NCI-H524 (cell line): ENCODE measurements around the gene ZFP69.
"Not testable (repeated sequence)": the region's sequence is repeated elsewhere in the genome, so short reads cannot be mapped to it uniquely, and the experiment has no call there.

Experiments used
- DNase-seq, 2 experiments: peaks; one replicate each; lab custom pipeline; 2025; lab: John Stamatoyannopoulos, UW

The ZFP69 gene

DNA sequence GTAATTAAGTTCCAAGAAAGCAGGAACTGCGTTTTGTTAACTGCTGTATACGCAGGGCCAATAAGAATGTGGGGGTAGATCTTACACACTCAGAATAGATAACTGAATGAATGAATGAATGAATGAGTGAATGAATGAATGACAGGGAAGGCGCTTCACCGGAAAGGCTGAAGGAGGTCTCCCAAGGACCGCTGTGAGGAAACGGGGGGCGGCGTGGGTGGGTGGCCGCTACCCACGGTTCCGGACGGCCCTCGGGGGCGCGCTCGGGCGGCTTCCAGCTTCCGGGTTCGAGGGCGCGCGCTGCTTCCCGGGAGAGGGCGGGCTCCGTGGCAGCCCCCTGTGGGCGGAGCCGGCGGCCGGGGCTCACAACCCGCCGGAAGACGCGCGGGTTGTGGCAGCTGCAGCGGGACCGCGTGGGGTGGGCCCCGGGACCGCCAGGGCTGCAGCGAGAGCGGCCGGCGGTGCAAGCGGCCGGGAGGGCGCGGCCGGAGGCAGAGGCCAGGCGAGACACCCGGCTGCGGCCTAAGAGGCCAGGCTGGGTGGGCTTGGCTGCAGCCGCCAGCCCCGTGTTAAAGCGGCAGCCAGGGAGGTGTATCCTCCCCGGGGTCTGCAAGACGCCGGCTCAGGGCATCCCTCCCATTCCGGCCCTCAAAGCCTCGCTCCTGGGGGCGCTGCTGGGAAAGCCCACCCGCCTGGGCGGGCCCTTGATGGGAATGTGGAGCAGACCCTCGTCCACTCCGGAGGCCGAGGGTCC is at the start of gene ZFP69:
Gene ZFP69 (plus strand): TSS at position 367 of the 754 bp plus-strand sequence. CDS start 2,072 bp downstream, outside the sequence.
- DNase-seq: peak; percentile 49 to 78

DNA sequence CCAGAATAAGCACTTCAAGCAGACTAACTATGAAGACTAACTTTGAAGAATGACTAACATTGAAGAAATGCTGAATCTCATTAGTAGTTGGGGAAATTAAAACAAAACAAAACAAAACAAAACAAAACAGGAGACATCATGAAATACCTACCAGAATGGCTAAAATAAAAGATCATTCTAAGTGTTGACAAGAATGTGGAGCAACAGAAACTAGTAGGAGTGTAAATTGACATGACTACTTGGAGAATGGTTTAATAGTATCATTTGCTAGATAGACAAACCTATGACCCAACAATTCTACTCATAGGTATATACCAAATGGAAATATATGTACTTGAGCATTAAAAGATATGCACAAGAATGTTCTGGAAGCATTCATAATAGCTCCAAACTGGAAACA is 45.7 kb upstream of the ZFP69 start:
- DNase-seq: no peak

DNA sequence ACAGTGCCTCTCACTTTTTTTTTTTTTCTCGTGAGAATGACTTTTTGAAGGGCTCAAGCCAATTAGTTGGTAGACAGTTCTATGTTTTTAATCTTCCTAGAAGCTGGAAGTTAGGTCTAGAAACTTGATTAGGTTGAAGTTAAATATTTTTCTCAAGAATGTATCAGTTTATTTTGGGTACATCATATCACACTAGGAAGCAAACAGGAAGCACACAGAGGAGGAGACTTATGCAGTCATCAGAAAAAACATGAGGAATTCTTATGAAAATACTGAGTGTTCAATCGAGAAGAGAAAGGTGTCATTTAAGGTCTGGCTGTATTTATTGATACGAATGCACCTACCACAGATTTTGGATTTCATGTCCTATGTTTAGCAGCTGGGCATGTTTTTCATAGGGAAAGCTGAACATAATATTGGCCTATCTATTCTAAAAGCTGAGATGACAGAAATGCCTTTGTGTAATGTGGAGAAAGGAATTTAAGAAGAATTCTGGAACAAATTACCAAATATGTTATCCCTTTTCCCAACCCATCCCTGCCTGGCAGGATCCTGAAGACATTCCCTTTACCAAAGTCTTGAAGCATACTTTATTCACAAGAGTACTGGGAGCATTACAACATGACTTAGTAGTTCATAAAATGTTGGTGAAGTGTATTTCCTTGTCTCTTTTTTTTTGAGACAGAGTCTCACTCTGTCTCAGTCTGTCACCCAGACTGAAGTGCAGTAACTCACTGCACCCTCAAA is 44.3 kb upstream of the ZFP69 start:
- no peak for DNase-seq

DNA sequence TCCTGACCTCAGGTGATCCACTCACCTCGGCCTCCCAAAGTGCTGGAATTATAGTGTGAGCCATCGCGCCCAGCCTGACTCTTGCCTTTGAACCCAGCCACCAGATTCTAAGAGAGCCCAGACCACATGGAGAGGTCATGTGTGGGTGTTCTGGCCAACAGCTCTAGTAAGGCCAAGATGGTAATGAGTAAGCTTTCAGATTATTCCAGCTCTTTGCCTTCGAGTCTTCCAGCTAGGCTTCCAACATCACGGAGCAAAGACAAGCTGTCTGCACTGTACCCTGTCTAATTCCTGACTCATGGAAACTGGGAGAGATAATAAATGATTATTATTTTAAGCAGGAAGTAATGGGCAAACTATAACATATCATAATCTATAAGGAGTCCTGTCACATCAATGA is 41.6 kb upstream of the ZFP69 start:
- no peak for DNase-seq

DNA sequence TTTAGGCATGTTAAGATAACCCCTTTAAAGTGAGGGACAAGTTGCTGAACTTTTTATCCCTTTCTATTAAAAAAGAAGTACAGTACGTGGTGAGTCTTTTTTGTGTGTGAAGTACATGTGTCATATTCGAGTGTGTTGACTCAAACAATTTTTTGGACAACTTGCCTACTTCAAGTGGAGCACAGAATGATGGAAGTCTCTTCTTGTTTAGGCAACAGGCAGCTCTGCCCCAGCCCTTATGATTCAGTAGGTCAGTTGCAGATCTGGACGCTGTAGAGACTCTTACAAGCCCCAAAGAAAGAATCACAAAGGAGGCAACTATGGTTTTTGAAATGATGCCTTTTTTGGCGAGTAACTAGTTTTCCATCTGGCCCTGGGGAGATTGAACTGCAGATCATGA is 41.2 kb upstream of the ZFP69 start:
- DNase-seq: no peak

DNA sequence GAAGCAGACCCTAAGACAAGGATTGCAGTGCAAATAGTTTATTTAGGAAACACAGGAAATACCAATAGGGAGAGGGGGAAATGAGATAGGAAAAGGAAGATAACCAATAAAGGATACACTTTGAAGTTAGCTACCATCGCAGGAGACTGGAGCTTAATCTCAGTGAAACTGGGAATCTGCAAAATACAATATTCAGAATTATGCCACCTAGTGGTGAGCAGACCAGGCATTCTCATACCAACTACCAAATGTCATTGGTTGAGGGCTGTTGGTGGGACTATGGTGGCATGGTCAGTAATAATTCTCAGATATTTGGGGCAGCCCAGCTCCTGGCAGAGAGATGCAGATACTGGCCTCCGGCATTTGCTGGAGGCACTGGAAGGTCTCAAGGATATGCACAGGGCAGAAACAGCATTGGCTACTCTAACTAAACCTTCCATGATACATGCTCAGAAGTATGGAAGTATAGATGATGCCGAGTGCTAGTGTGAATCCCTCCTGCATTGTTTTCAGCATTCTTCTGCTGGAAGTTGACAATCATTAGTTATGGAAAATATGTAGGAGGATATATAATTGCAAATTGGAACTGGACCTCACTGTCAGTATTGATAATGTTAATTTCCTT is 38.6 kb upstream of the ZFP69 start:
- peak in 1 of 2 experiments; percentile 38 for DNase-seq

DNA sequence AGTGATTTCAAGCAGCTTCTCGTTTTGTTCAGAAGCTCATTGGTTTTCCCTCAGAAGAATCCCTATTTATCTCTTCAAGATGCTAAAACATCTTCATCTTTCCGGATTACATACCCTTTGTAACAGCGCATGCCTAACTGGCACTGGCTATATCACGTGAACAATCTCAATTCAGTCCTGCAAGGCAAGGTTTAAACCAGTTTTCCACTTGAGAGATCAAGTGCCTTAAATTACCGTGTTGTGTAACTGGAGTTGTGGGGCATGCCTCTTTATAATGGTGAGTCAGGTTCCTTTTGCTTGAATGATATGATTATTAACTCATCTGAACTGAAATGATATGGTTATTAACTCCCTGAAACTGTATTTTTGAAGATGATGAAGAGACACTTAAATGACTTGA is 37.8 kb upstream of the ZFP69 start:
- DNase-seq: no peak

DNA sequence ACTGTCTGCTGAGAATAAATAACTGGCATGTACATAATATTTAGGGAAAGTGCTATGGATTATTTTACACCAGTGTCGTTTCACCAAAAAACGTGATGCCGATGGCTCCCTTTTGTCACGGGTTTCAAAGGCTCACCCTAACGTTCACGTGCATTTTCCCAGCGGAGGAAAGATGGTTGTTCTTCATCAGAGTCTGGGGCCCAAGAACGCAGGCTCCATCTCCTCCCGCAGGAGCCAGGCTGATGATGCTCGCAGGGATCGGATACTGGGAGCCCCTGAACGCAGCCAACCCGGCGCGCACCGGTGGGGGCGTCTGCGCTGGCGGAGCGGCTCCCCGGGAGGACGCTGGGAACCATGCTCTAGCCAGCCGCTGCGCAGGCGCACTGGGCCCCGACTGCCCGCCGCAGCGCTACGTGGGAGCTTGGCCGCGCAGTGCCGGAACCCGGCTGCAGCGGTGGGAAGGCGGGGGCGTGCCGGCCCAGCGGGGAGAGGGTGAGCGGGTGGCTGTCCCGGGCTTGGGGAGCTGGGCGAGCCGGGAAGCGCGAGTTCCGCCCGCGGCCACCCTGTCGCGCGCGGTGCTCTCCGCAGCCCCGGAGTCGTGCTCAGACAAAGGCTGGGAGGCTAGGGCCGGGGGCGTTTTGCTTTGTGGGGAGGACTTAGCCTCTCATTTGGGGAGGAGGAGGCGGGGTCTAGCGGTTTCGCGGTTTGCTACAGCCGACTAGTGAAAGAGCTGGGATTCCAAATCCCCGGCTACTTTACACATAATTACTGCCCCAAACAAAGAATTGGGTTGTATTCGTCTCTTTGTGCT is 27.2 kb upstream of the ZFP69 start, which contains the start of gene ZFP69B:
Gene ZFP69B (plus strand): TSS at position 793 of the 811 bp plus-strand sequence. CDS start 486 bp downstream, outside the sequence.
- peak; percentile 77 to 90 for DNase-seq

DNA sequence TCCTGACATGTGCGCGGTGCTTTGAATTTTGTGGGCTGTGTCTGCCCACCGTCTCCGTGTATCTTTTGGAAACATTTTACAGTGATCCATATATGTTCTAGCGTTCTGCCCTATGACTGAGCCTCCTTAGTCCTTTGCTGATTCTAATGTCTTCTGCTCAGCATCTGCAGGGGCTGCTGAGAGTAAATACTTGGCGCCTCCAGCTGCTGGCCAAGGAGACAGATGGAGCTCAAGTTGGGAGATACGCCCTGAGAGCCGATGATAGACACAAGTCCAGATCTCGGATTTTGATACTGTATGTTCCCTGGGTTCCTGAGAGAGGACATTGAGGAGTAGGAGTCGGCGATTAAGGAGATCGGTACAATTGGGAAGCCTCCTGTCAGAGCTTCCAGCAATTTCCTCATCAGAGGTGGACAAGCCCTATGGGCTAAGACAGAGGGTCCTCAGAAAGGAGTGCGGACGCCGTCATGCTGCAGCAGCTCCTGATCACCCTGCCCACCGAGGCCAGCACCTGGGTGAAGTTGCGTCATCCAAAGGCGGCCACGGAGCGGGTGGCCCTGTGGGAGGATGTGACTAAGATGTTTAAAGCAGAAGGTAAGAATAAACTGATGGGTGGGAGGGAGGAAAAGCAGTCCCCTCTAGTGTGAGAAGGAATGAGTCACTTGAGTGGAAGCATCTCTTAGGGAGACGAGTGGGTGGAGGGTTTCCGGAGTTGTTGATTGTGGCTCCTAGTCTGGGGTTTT is 26.4 kb upstream of the ZFP69 start:
- peak; percentile 69 to 79 for DNase-seq

DNA sequence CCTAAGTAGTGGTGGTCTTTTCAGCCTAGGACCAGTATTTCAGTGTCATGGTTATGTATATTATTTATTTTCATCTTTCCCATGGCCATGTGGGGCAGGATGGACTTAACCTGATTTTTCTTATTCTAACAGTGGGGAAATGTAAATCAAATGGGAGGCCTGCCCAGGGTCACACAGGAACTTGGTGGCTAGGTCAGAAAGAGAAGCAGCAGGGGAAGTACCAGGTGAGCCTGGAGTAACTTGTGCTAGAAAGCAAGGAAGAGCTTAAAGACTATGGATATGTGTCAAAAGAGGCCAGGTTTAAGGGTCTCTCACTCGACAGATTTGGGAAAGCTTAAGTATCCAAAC is 25.9 kb upstream of the ZFP69 start:
- no peak for DNase-seq

DNA sequence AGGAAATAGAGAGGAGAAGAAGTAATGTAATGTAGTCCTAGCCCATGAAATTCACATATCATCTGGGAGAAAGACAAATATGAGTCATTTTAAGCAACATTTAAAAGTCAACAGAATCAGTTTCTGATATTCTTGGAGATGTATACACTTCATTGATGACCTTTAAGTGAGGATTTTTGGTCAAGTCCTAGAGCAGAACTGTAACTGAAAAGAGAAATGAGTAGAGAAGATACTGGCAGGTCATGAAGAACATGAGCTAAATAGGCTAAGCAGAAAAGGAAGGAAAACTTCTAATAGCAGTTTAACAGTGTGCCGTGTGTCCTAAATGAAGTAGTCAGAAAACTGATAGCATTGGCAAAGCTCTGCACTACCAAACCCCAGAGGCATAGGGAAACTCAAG is 22.2 kb upstream of the ZFP69 start:
- DNase-seq: no peak

DNA sequence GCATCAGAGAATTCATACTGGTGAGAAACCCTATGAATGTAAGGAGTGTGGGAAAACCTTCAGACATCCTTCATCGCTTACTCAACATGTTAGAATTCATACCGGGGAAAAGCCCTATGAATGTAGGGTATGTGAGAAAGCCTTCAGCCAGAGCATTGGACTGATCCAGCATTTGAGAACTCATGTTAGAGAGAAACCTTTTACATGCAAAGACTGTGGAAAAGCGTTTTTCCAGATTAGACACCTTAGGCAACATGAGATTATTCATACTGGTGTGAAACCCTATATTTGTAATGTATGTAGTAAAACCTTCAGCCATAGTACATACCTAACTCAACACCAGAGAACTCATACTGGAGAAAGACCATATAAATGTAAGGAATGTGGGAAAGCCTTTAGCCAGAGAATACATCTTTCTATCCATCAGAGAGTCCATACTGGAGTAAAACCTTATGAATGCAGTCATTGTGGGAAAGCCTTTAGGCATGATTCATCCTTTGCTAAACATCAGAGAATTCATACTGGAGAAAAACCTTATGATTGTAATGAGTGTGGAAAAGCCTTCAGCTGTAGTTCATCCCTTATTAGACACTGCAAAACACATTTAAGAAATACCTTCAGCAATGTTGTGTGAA is 14.0 kb upstream of the ZFP69 start:
- DNase-seq: no peak

DNA sequence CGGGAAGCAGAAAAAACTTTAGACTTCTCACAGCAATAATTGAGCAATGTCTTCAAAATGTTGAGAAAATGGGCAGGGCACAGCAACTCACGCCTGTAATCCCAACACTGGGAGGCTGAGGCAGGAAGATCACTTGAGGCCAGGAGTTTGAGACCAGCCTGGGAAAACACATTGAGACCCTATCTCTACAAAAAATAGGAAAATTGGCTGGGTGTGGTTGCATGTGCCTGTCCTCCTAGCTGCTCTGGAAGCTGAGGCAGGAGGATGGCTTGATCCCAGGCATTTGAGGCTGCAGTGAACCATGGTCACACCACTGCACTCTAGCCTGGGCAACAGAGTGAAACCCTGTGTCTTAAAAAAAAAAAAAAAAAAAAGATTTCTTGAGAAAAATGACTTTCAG is 7.8 kb upstream of the ZFP69 start:
- no peak for DNase-seq

DNA sequence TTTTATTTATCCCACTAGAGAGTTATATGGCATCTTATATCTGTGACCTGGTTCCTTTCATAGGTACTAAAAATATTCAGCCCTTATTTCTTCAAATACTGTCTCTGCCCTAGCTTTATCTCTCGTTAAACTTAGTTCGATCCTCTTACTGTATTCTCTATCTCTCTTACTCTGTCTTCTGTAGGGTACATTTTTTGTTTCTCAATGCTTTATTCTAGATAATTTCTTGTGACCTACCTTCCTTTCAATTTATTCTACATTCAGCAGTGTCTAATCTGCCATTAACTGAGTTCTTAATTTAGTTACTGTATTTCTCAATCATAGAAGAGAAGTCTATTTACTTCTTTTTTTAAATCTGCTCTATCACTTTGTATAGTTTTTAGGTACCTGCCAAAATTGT is 1.8 kb upstream of the ZFP69 start:
- no peak for DNase-seq

DNA sequence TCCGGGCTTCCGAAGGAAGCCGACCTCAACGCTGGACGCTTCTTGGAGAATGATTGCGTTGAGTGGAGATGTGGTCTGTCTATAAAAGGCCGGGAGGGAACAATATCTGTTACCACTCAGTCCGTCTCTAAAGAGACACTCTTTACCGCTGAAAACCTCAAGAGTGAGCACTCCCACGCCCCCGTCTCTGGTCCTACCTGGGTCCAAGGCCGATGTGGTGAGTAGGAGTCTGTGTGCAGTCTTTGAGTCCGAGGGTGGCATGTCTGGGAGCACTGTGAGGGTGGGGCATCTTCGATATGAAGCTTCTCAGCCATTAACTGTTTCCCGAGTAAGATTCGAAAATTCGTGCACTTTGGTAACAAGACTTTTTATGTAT is 576 bp downstream of the ZFP69 start:
- peak in 1 of 2 experiments; percentile 32 for DNase-seq

DNA sequence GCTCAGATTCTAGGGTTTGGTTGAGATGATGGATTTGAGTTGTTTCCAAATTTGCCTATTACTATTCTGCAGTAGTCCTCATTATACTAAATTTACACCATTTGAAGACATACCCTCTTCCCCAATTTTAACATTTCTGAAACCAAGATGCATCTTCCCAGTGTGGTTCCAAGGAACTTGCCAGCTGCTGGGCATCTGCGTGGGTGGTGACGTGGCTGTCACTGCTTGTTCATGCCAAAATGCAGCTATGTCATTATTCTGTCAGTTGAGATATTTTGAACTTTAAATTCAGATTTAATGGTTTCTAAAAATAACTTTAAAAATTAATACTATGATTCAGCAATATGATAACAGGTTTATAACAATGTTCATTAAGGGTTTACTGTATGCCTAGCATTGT is 1.2 kb downstream of the ZFP69 start:
- DNase-seq: no peak

DNA sequence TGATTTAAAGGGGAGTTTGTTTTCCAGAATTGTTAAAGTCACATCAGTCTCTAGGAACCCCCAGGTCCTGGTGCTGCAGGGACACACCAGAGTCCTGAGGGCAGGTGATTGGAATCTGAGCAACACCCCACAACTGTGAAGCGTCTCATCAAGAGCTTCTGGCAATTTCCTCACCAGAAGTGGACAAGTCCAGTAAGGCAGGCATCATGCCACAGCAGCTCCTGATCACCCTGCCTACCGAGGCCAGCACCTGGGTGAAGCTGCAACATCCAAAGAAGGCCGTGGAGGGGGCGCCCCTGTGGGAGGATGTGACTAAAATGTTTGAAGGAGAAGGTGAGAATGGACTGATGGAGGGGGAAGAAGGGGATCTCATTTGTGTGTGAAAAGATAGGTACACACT is 2.1 kb downstream of the ZFP69 start:
- DNase-seq: no peak

DNA sequence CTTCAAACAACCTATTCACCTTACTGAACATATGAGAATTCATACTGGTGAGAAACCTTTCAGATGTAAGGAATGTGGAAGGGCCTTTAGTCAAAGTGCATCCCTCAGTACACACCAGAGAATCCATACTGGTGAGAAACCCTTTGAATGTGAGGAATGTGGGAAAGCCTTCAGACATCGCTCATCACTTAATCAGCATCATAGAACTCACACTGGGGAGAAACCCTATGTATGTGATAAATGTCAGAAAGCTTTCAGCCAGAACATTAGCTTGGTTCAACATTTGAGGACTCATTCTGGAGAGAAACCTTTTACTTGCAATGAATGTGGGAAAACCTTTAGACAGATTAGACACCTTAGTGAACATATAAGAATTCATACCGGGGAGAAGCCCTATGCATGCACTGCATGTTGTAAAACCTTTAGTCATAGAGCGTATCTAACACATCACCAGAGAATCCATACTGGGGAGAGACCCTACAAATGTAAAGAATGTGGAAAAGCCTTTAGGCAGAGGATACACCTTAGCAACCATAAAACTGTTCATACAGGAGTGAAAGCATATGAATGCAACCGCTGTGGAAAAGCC is 18.3 kb downstream of the ZFP69 start:
- DNase-seq: no peak

DNA sequence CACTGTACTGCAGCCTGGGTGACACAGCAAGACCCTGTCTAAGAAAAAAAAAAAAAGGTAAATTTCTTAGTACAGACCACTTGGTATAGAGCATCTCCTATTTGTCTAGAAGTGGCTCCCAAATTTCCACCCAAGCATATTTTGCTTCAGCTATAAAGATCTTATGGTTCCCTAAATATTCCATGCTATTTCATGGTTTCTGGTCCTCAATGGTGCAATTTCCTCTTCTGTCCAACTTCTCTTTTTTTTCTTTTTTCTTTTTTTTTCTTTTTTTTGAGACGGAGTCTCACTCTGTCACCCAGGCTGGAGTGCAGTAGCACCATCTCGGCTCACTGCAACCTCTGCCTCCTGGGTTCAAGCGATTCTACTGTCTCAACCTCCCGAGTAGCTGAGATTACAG is 25.6 kb downstream of the ZFP69 start:
- not testable (repeated sequence) for DNase-seq

DNA sequence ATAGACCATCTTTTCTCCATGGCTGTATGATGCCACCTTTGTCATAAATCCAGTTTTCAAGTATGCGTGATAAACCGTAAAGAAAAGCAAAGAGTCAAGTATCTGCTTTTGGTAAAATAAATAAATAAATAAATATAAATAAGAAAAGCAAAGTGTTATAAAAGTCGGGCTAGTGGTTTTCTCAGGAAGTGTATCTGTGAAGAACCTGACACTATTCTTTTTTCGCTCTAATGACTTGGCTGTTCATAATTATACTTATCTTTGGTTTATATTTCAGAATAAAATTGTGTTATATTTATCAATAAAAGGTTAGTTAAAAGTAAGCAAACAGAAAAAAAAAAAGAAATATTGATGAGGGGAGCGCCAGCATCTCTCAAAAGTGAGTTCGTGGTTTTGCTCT is 30.9 kb downstream of the ZFP69 start:
- no peak for DNase-seq
